SK-N-SH (cell line): Measurements from ENCODE around the gene EOMES. TPM values are rescaled to one million over a fixed set of nuclear protein-coding genes. Genes with fewer than 3 reads are reported as not detected.

Experiments
- CTCF ChIA-PET: fragments of 300-600, 350-600 bp; formaldehyde crosslinking; extraction: SDS; loops from one replicate; lab custom pipeline; 2021; lab: Yijun Ruan, JAX
- POLR2A ChIA-PET: fragments of 350-600 bp; sonication (Branson Sonifier 250); formaldehyde crosslinking; extraction: SDS; loops from one replicate; lab custom pipeline; 2020; ENCODE audit warnings: antibody characterized with exemption, inconsistent platforms; lab: Yijun Ruan, JAX
- DNase-seq: peaks from one replicate; pipeline ENCODE4 v3.0.0; 2012
- H2AFZ ChIP-seq: fragments of 200-600 bp; sonication (generic); 2 replicates; pipeline ENCODE4 v1.8.1; 2016; ENCODE audit warnings: antibody characterized with exemption, mild to moderate bottlenecking, low read depth
- H3F3A ChIP-seq: fragments of 200-600 bp; sonication (generic); replicated peaks from 2 replicates; pipeline ENCODE3; 2016; ENCODE audit warnings: antibody characterized with exemption, mild to moderate bottlenecking; ENCODE audit not compliant: insufficient read depth
- H3K27ac ChIP-seq, 2 experiments: fragments of 200-500 bp in 1 of 2; fragments of 200-600 bp in 1 of 2; sonication (Bioruptor generic) in 1 of 2; sonication (generic), shearing (Covaris generic) in 1 of 2; 2 replicates each; pipeline versions ENCODE4 v1.5.1 to v1.6.1; 2014 to 2016; ENCODE audit warnings: low read depth in 2 of 2, inconsistent platforms in 1 of 2, low read length in 1 of 2, mild to moderate bottlenecking in 1 of 2, mixed read lengths in 1 of 2
- H3K27me3 ChIP-seq: fragments of 200-600 bp; sonication (generic), shearing (Covaris generic); 2 replicates; pipeline ENCODE4 v1.6.1; 2016; ENCODE audit warnings: mixed run types; ENCODE audit not compliant: insufficient read depth
- H3K36me3 ChIP-seq, 2 experiments: fragments of 200-500 bp in 1 of 2; fragments of 200-600 bp in 1 of 2; sonication (Bioruptor generic) in 1 of 2; sonication (generic) in 1 of 2; replicated peaks in 1 of 2; 2 replicates each; pipeline versions ENCODE3 to v1.5.1; 2014 to 2016; ENCODE audit warnings: low read length in 1 of 2, mild to moderate bottlenecking in 1 of 2; ENCODE audit not compliant: insufficient read depth in 2 of 2, control insufficient read depth in 1 of 2
- H3K4me1 ChIP-seq, 2 experiments: fragments of 200-500 bp in 1 of 2; fragments of 200-600 bp in 1 of 2; sonication (Bioruptor generic) in 1 of 2; sonication (generic), shearing (Covaris generic) in 1 of 2; 2 replicates each; pipeline versions ENCODE4 v1.5.1 to v1.6.1; 2014 to 2016; ENCODE audit warnings: low read depth in 1 of 2, low read length in 1 of 2, mixed run types in 1 of 2; ENCODE audit not compliant: insufficient read depth in 2 of 2, control insufficient read depth in 1 of 2
- H3K4me2 ChIP-seq: fragments of 200-600 bp; sonication (generic), shearing (Covaris generic); 2 replicates; pipeline ENCODE4 v1.6.1; 2017; ENCODE audit warnings: mixed run types
- H3K4me3 ChIP-seq, 2 experiments: fragments of 200-500 bp in 1 of 2; fragments of 200-600 bp in 1 of 2; sonication (Bioruptor generic) in 1 of 2; sonication (generic), shearing (Covaris generic) in 1 of 2; 2 replicates each; pipeline versions ENCODE4 v1.5.1 to v1.8.1; 2014 to 2016; ENCODE audit warnings: low read depth in 2 of 2, inconsistent platforms in 1 of 2, low read length in 1 of 2, mild to moderate bottlenecking in 1 of 2, mixed read lengths in 1 of 2, moderate library complexity in 1 of 2
- H3K79me2 ChIP-seq: fragments of 200-600 bp; sonication (generic); 2 replicates; pipeline ENCODE4 v1.8.1; 2017; ENCODE audit warnings: mild to moderate bottlenecking; ENCODE audit not compliant: insufficient read depth
- H3K9ac ChIP-seq: fragments of 200-600 bp; sonication (generic); 2 replicates; pipeline ENCODE4 v1.6.1; 2017; ENCODE audit warnings: mixed run types
- H3K9me2 ChIP-seq: fragments of 200-600 bp; sonication (generic); 2 replicates; pipeline ENCODE4 v1.6.1; 2017; ENCODE audit warnings: mixed run types
- H3K9me3 ChIP-seq: fragments of 200-600 bp; sonication (generic); 2 replicates; pipeline ENCODE4 v1.6.1; 2017; ENCODE audit warnings: mixed run types, mild to moderate bottlenecking, moderate library complexity
- H4K20me1 ChIP-seq: fragments of 200-600 bp; sonication (generic); 2 replicates; pipeline ENCODE4 v1.6.1; 2017; ENCODE audit warnings: mild to moderate bottlenecking, mixed run types; ENCODE audit not compliant: insufficient read depth
- CHD2 ChIP-seq: fragments of 150-350 bp; IDR thresholded peaks from 2 replicates; pipeline ENCODE4 v1.6.1; 2018; ENCODE audit warnings: low read length; ENCODE audit not compliant: partially characterized antibody
- CTCF ChIP-seq: fragments of 200-600 bp; sonication (generic); IDR thresholded peaks from 2 replicates; pipeline ENCODE4 v1.6.1; 2017; ENCODE audit warnings: antibody characterized with exemption, mild to moderate bottlenecking, moderate library complexity
- ELF1 ChIP-seq: IDR thresholded peaks from 2 replicates; pipeline ENCODE4 v1.4.0; 2012
- GABPA ChIP-seq: IDR thresholded peaks from 2 replicates; pipeline ENCODE4 v1.4.0; 2012; ENCODE audit warnings: low read depth, mild to moderate bottlenecking
- IRF3 ChIP-seq: fragments of 150-350 bp; IDR thresholded peaks from 2 replicates; pipeline ENCODE4 v1.6.1; 2016; ENCODE audit warnings: mild to moderate bottlenecking, low read depth, low read length
- JUND ChIP-seq: IDR thresholded peaks from 2 replicates; pipeline ENCODE4 v1.4.0; 2012
- MEF2A ChIP-seq: IDR thresholded peaks from 2 replicates; pipeline ENCODE4 v1.4.0; 2012; ENCODE audit warnings: low read depth, borderline replicate concordance
- MXI1 ChIP-seq: IDR thresholded peaks from 2 replicates; pipeline ENCODE4 v1.6.1; 2012; ENCODE audit warnings: mild to moderate bottlenecking, low read depth, low read length, improper control_type of control experiment
- NFIC ChIP-seq: IDR thresholded peaks from 2 replicates; pipeline ENCODE4 v1.4.0; 2012; ENCODE audit warnings: borderline replicate concordance
- PBX3 ChIP-seq: IDR thresholded peaks from 2 replicates; pipeline ENCODE4; 2012
- POLR2AphosphoS5 ChIP-seq: IDR thresholded peaks from 2 replicates; pipeline ENCODE4 v1.6.1; 2012; ENCODE audit warnings: low read depth, low read length
- REST ChIP-seq: IDR thresholded peaks from 2 replicates; pipeline ENCODE4 v1.6.1; 2012; ENCODE audit warnings: mild to moderate bottlenecking, low read depth, low read length, moderate library complexity
- RXRA ChIP-seq: IDR thresholded peaks from 2 replicates; pipeline ENCODE4 v1.4.0; 2012; ENCODE audit warnings: low read depth, mild to moderate bottlenecking, borderline replicate concordance
- TAF1 ChIP-seq: IDR thresholded peaks from 2 replicates; pipeline ENCODE4 v1.6.1; 2012; ENCODE audit warnings: low read depth, mild to moderate bottlenecking, low read length, moderate library complexity, borderline replicate concordance
- TCF12 ChIP-seq: IDR thresholded peaks from 2 replicates; pipeline ENCODE4 v1.4.0; 2012
- TEAD4 ChIP-seq: IDR thresholded peaks from 2 replicates; pipeline ENCODE4 v1.4.0; 2012; ENCODE audit warnings: mild to moderate bottlenecking, borderline replicate concordance; ENCODE audit not compliant: insufficient read depth
- USF2 ChIP-seq: fragments of 150-350 bp; IDR thresholded peaks from 2 replicates; pipeline ENCODE4 v1.6.1; 2017; ENCODE audit warnings: antibody characterized with exemption, low read length, low read depth, borderline replicate concordance
- WGBS: methylation state at CpG from one replicate; pipeline ENCODE4 v1.1.6; 2017; ENCODE audit warnings: low lambda C conversion rate; 5-methylcytosine and 5-hydroxymethylcytosine counted together
- polyA plus RNA-seq, 3 experiments: library from polyadenylated mRNA; depleted of rRNA; stranded (reverse); fragments of >200 nt; gene quantifications; 2 replicates each; pipeline ENCODE4 v1.2.3, GENCODE V29; 2012

The EOMES gene
- polyA plus RNA-seq, 1 of the 3 experiments (the other 2 are of a cell fraction), result not detected

GRCh38 chr3:27708250-27708649 is 13.9 kb downstream of the EOMES start (continued):
- TF ChIP-seq REST, result no peak

GRCh38 chr3:27699067-27699466 is 23.1 kb downstream of the EOMES start:
- H3K27me3 ChIP-seq, result no peaks in the 10 kb centered on the region
- H3K9me2 ChIP-seq, result no peaks in the 10 kb centered on the region
- H3K9me3 ChIP-seq, result no peaks in the 10 kb centered on the region; the same call in 1 of the 2 replicates
- no peak for DNase-seq
- ChIA-PET POLR2A (no interaction called here), CTCF (interaction anchor here (5.1 kb wide), 1 partner anchor 13 kb away, joined by 31 read pairs; no protein-coding TSS in a partner anchor)
- no peaks in the 10 kb centered on the region for H3K4me1 ChIP-seq
- H4K20me1 ChIP-seq, result no peaks in the 10 kb centered on the region
- no peaks in the 10 kb centered on the region for H3F3A ChIP-seq
- H3K36me3 ChIP-seq, result no peaks in the 10 kb centered on the region
- H3K4me3 ChIP-seq, result no peak overlapping the region
- H3K4me2 ChIP-seq, result no peak overlapping the region
- no peak overlapping the region for H3K27ac ChIP-seq
- H3K9ac ChIP-seq, result no peak overlapping the region
- 63% methylated on average over 3 of the region's 3 CpGs for WGBS
- no peaks in the 10 kb centered on the region for H3K79me2 ChIP-seq
- no peak overlapping the region for H2AFZ ChIP-seq
- TF ChIP-seq REST (no peak), MXI1 (no peak), RXRA (no peak), PBX3 (no peak), CHD2 (no peak), TEAD4 (no peak), GABPA (no peak), USF2 (no peak), POLR2AphosphoS5 (no peak), CTCF (no peak), IRF3 (no peak), ELF1 (no peak), NFIC (no peak), JUND (no peak), TAF1 (no peak), MEF2A (no peak), TCF12 (no peak)
